Tibial artery (tissue), 4 donors: ENCODE results near the gene LINC01488.

ENCODE experiments used
- DNase-seq, 2 donors: peaks; one replicate each; pipeline ENCODE4 v3.0.0-alpha.2; 2019
- H3K27ac ChIP-seq, 2 donors: fragments of 200-600 bp; sonication (generic) in 1 of 2; 1 replicate in 1 of 2; 2 replicates in 1 of 2; pipeline ENCODE4 v1.5.1; 2018 to 2019; ENCODE audit warnings: mild to moderate bottlenecking in 1 of 2
- H3K27me3 ChIP-seq, 2 donors: fragments of 200-600 bp; sonication (generic) in 1 of 2; one replicate each; pipeline versions ENCODE4 v1.5.1 to v1.6.0; 2016 to 2019
- H3K36me3 ChIP-seq, 3 donors: fragments of 200-600 bp; sonication (generic) in 2 of 3; one replicate each; pipeline ENCODE4 v1.5.1; 2016 to 2019; ENCODE audit warnings: mild to moderate bottlenecking in 2 of 3
- H3K4me1 ChIP-seq, 4 donors: fragments of 200-600 bp; sonication (generic) in 2 of 4; 1 replicate in 3 of 4; 2 replicates in 1 of 4; pipeline ENCODE4 v1.5.1; 2016 to 2019
- H3K4me3 ChIP-seq, 2 donors: fragments of 200-600 bp; sonication (generic) in 1 of 2; 1 replicate in 1 of 2; 2 replicates in 1 of 2; pipeline ENCODE4 v1.5.1; 2018 to 2019; ENCODE audit warnings: mild to moderate bottlenecking in 2 of 2
- H3K9me3 ChIP-seq, 3 donors: fragments of 200-600 bp; sonication (generic) in 1 of 3; one replicate each; pipeline ENCODE4 v1.5.1; 2016 to 2019
- intact Hi-C: fragments of 100-400 bp; cut with DNase I; formaldehyde crosslinking; loops from one replicate; pipeline ENCODE4 v1.15.0; 2023; ENCODE audit warnings: low total_unique reads
- TF ChIP-seq, protein P1 (sequence below), 2 experiments: fragments of 200-600 bp in 1 of 2; fragments of 450-650 bp in 1 of 2; IDR thresholded peaks; one replicate each; pipeline ENCODE4 v1.5.1; 2017 to 2019; ENCODE audit warnings: antibody characterized with exemption in 2 of 2, mild to moderate bottlenecking in 1 of 2, moderate library complexity in 1 of 2

The LINC01488 gene

DNA sequence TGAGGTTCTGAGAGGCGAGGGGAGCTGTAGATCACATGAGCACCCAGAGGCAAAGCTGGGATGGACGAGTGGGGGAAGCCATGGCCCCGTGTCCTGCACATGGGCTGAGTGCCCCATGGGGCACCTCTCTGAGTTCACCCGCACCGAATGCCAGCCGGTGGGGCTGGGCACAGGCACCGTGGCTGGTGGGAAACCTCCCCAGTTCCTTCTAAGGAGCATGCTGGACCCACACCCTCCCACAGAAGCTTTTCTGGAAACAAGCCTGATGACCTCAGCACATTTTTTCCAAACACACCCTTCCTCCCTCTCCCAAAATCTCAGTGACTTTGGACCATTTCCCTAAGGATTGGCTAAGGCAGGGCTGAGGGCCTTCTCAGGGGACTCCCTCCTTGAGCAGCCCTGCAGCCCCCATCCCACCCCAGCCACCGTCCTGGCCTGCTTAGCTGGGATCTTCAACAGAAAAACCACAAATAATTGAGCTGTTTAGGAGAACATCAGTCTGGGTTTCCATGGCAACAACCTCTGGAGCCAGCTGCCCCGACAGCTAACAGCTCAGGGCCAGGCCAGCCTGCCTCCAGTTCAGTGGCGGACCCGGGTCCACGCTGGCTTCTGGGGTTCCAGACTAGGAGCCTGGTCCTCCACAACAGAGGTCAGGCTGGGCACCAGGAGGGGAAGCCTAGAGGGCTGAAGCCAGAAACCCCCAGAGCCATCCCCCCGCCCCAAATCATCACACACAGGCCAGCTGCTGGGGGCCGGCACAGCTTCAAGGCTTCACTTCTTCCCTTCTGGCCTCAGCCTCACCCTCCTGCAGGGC lies 18.1 kb upstream of the LINC01488 start:
- TF ChIP-seq, protein P1, sequence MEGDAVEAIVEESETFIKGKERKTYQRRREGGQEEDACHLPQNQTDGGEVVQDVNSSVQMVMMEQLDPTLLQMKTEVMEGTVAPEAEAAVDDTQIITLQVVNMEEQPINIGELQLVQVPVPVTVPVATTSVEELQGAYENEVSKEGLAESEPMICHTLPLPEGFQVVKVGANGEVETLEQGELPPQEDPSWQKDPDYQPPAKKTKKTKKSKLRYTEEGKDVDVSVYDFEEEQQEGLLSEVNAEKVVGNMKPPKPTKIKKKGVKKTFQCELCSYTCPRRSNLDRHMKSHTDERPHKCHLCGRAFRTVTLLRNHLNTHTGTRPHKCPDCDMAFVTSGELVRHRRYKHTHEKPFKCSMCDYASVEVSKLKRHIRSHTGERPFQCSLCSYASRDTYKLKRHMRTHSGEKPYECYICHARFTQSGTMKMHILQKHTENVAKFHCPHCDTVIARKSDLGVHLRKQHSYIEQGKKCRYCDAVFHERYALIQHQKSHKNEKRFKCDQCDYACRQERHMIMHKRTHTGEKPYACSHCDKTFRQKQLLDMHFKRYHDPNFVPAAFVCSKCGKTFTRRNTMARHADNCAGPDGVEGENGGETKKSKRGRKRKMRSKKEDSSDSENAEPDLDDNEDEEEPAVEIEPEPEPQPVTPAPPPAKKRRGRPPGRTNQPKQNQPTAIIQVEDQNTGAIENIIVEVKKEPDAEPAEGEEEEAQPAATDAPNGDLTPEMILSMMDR (IDR thresholded peaks at IDR 0.05), result no peak
- DNase-seq, result no peak
- no peaks in the 10 kb centered on the region for H3K36me3 ChIP-seq
- H3K27me3 ChIP-seq, result no peaks in the 10 kb centered on the region
- H3K4me3 ChIP-seq, result no peak overlapping the region
- H3K9me3 ChIP-seq, result peaks cover 0 to 18% (median 12%) of the 10 kb centered on the region in 3 donors
- intact Hi-C loops, result no loop called here
- H3K27ac ChIP-seq, result peak overlapping the region in 1 of 2 donors; percentile 27
- peaks cover 0 to 21% (median 15%) of the 10 kb centered on the region in 4 donors for H3K4me1 ChIP-seq

DNA sequence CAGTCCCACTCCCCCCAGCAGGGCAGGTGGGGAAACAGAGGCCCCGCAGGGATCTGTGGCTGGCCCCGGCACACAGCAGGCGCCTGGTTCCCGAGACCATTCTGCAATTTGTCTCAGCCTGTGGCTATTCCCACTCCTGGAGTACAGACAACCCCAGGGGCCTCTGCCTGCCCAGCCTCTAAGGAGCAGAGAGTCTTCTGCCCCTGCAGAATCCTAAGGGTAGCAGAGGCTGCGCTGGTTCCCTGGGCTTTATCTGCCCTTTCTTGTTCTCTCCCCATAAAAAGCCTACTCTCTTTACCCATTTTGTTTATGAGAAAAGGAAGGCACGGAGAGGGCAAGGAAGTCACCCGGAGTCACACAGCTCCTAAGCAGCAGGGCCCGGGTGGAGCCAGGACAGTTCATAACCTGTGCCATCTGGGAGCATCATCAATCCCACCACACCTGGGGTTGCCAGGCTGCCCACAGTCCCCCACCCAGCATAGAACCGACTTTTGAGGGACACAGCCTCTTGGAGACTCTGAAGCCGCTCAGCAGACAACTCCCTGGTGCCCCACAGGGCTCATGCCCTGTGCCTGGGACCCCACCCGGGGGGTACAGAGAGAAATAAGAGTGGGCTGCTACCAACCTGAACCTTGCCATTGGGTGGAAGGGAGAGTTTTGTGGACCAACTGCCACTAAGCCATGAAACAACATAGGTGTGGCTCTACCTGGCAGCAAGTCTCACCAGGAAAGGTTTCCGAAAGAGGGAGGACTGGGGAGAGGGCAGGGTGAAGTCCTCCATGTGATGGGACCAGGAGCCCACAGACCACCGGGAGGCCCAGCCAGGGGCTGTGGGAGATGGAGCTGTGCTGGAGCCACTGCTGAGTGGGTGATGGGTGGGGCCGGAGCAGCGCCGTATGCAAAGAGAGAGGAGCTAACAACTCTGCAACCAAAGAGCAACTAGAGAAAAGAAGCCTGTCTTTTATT lies 17.2 kb upstream of the LINC01488 start:
- Histone ChIP-seq H3K27ac (peak overlapping the region in 1 of 2 donors; percentile 27), H3K4me3 (no peak overlapping the region), H3K27me3 (no peaks in the 10 kb centered on the region), H3K36me3 (no peaks in the 10 kb centered on the region), H3K4me1 (peaks cover 0 to 21% (median 15%) of the 10 kb centered on the region in 4 donors), H3K9me3 (peaks cover 0 to 18% (median 12%) of the 10 kb centered on the region in 3 donors)
- DNase-seq, result peak in 1 of 2 donors; percentile 44
- intact Hi-C loops, result no loop called here
- TF ChIP-seq, protein P1 (IDR thresholded peaks at IDR 0.05), result no peak

DNA sequence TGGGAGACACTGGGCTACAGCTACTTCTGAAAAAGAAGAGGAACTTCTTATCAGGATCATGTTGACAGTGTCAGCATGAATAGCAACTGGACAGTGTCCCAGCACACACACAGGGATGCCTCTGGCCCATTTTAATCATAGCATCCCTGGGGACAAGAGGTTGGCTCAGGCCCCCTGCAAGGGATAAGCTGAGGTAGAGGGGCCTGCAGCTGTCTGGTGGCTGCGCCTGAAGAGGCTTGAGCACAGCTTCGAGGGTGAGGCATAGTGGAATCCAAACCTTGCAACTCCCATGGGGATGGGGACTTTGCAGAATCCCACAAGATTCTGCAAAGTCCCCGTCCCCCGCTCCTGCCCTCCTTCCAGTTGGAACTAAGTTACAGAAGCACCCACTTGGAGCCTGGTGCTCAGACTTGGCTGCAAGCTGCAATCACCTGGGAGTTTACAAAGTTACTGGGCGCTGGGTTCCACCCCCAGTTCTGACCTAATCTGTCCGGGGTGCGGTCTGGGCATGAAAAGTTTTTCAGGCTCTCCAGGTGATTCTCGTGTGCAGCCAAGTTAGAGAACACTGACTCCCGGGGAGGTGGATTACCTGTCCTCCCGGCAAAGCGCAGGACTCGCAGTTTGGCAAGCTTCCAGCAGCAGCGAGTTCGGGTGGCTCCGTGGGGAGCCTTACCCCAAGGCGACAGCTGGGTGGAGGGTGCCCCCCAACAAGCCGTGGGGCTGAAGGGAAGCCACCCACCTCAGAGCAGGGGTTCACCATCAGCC lies 16.0 kb upstream of the LINC01488 start:
- TF ChIP-seq, protein P1 (IDR thresholded peaks at IDR 0.05), result no peak
- no peaks in the 10 kb centered on the region for H3K36me3 ChIP-seq
- intact Hi-C loops, result no loop called here
- no peaks in the 10 kb centered on the region for H3K27me3 ChIP-seq
- DNase-seq, result no peak
- no peak overlapping the region for H3K4me3 ChIP-seq
- H3K9me3 ChIP-seq, result peaks cover 0 to 14% (median 12%) of the 10 kb centered on the region in 3 donors
- H3K4me1 ChIP-seq, result peaks cover 0 to 21% (median 15%) of the 10 kb centered on the region in 4 donors
- H3K27ac ChIP-seq, result no peak overlapping the region

DNA sequence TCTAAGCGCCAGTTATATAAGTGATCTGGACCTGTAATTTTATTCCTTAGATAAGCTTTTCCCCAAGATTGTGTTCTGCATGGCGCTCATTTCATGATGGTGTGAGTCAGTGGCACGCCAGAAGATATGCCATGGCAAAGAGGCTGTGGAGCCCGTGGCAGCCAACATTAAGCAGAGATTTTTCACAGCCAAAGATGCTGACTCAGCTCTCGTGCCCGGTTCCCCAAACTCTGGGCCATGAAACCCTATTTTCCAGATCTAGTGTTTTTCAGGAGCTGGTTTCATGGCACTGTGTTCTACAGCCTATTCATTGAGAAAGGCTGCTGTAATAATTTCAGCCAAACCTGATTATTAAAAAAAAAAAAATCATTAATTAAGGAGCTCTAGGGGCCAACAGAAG lies 15.4 kb upstream of the LINC01488 start:
- Histone ChIP-seq H3K27ac (no peak overlapping the region), H3K4me1 (peaks cover 0 to 21% (median 15%) of the 10 kb centered on the region in 4 donors), H3K9me3 (peaks cover 0 to 8% (median 6%) of the 10 kb centered on the region in 3 donors), H3K27me3 (no peaks in the 10 kb centered on the region), H3K36me3 (no peaks in the 10 kb centered on the region), H3K4me3 (no peak overlapping the region)
- TF ChIP-seq, protein P1 (IDR thresholded peaks at IDR 0.05), result no peak
- intact Hi-C loops, result no loop called here
- no peak for DNase-seq

DNA sequence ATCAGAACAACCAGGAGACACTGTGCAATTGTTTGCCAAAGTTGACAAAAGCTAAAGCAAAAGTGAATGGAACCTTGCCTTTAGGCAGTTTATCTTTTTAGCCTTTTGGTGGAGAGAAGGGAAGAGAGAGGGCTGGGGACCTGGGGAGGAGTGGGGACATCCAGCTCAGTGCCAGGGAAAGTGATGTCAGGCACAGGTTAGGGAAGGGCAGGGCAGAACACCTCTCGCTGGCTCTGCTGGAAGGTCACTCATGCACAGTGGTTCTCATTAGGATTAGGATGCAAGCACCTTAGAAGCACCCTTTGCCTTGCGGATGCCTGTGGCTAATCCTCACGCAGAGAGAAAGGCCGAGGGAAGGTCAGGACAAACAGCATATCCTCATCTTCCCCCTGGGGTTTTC lies 14.3 kb upstream of the LINC01488 start:
- Histone ChIP-seq H3K9me3 (no peaks in the 10 kb centered on the region), H3K36me3 (no peaks in the 10 kb centered on the region), H3K4me1 (peaks cover 0 to 21% (median 15%) of the 10 kb centered on the region in 4 donors), H3K4me3 (no peak overlapping the region), H3K27ac (no peak overlapping the region), H3K27me3 (no peaks in the 10 kb centered on the region)
- no peak for DNase-seq
- intact Hi-C loops, result no loop called here
- TF ChIP-seq, protein P1 (IDR thresholded peaks at IDR 0.05), result no peak
